GM10266 (cell line): Measurements from ENCODE around the gene EBLN2.

Source experiments
- DNase-seq: peaks from one replicate; pipeline ENCODE4 v3.0.0; 2012; ENCODE audit errors: extremely low spot score
- CTCF ChIP-seq: IDR thresholded peaks from 2 replicates; pipeline ENCODE4 v1.5.1; 2012; ENCODE audit warnings: mild to moderate bottlenecking, low read depth; ENCODE audit not compliant: control insufficient read depth, insufficient read depth; ENCODE audit errors: missing control alignments

The EBLN2 gene

GRCh38 chr3:73072634-73073033 lies 11.2 kb downstream of the EBLN2 start:
- no peak for TF ChIP-seq CTCF
- DNase-seq, result no peak

GRCh38 chr3:73073091-73073707 lies 11.7 kb downstream of the EBLN2 start:
- DNase-seq, result no peak
- no peak for TF ChIP-seq CTCF

- no peak for DNase-seq
- no peak for TF ChIP-seq CTCF
These were observed 13.3 kb downstream of the EBLN2 start for GRCh38 chr3:73074781-73075180.

- TF ChIP-seq CTCF, result no peak
- peak; percentile 42 for DNase-seq
These were observed 18.9 kb downstream of the EBLN2 start for GRCh38 chr3:73080216-73080966.

- TF ChIP-seq CTCF, result no peak
- DNase-seq, result no peak
These were observed 19.7 kb downstream of the EBLN2 start for GRCh38 chr3:73081140-73081539.

- TF ChIP-seq CTCF, result no peak
- no peak for DNase-seq
These were observed 22.7 kb downstream of the EBLN2 start for GRCh38 chr3:73084170-73084569.

- no peak for DNase-seq
- TF ChIP-seq CTCF, result peak; percentile 81
These were observed 24.6 kb downstream of the EBLN2 start for GRCh38 chr3:73086071-73086494.
